ENCODE results near the gene WAS. TPM values are rescaled to one million over a fixed set of nuclear protein-coding genes. Genes with fewer than 3 reads are reported as not detected.

WAS gene
- total and polyA plus RNA-seq, 2 experiments from 2014 or later: 0.32 to 0.56 TPM

DNA sequence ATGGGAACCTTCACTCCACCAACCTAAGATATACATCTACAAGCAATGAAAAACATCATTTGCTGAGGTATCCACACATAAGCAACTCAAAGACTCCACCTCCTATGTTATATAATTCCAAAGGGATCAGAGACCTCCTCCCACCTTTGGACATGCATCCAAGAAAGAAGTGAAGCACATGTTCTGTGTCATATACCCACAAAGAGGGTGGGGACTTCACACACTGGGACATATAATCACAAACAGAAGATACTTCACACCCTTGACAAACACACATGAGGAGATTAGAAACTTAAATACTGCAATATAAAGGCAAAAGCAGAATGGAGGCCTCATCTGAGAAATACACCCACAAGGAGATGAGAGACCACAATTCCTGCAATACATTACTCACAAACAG, 38.3 kb downstream of the WAS start:
- Histone ChIP-seq H3K36me3 (ENCODE audit: insufficient read depth) (no peaks in the 10 kb centered on the region), H3K4me3 (no peak overlapping the region), H3K79me2 (replicated peaks; ENCODE audit: insufficient read depth) (no peaks in the 10 kb centered on the region), H3F3A (replicated peaks; ENCODE audit: low read depth) (no peaks in the 10 kb centered on the region), H2AFZ (no peak overlapping the region), H3K4me2 (no peak overlapping the region), H4K20me1 (replicated peaks; ENCODE audit: insufficient read depth) (no peaks in the 10 kb centered on the region), H3K27ac (ENCODE audit: low read depth) (no peak overlapping the region), H3K9me2 (ENCODE audit: insufficient read depth) (no peaks in the 10 kb centered on the region), H3K4me1 (ENCODE audit: insufficient read depth) (no peaks in the 10 kb centered on the region), H3K27me3 (ENCODE audit: insufficient read depth) (no peaks in the 10 kb centered on the region)
- no peaks in the 10 kb centered on the region for H3K4me1 Mint-ChIP-seq
- H3K36me3 Mint-ChIP-seq (ENCODE audit: low read depth): no peaks in the 10 kb centered on the region
- ATAC-seq (no peak), DNase-seq (ENCODE audit: low spot score) (no peak)
- H3K27me3 Mint-ChIP-seq (ENCODE audit: insufficient read depth, low read depth, poor library complexity): no peaks in the 10 kb centered on the region
- H3K9me3 Mint-ChIP-seq: no peaks in the 10 kb centered on the region
- H3K4me3 Mint-ChIP-seq: no peak overlapping the region
- TF ChIP-seq ZNF114 (CRISPR knock-in tag; IDR thresholded peaks at IDR 0.05) (no peak), POLR2AphosphoS5 (IDR thresholded peaks at IDR 0.05; ENCODE audit: low read depth) (no peak), NANOG (IDR thresholded peaks at IDR 0.05; ENCODE audit: borderline replicate concordance) (no peak), EZH2phosphoT487 (IDR thresholded peaks at IDR 0.05; ENCODE audit: unreplicated experiment) (no peak), STAT1 (IDR thresholded peaks at IDR 0.05; ENCODE audit: unreplicated experiment) (no peak)
- TF ChIP-seq, protein P1, sequence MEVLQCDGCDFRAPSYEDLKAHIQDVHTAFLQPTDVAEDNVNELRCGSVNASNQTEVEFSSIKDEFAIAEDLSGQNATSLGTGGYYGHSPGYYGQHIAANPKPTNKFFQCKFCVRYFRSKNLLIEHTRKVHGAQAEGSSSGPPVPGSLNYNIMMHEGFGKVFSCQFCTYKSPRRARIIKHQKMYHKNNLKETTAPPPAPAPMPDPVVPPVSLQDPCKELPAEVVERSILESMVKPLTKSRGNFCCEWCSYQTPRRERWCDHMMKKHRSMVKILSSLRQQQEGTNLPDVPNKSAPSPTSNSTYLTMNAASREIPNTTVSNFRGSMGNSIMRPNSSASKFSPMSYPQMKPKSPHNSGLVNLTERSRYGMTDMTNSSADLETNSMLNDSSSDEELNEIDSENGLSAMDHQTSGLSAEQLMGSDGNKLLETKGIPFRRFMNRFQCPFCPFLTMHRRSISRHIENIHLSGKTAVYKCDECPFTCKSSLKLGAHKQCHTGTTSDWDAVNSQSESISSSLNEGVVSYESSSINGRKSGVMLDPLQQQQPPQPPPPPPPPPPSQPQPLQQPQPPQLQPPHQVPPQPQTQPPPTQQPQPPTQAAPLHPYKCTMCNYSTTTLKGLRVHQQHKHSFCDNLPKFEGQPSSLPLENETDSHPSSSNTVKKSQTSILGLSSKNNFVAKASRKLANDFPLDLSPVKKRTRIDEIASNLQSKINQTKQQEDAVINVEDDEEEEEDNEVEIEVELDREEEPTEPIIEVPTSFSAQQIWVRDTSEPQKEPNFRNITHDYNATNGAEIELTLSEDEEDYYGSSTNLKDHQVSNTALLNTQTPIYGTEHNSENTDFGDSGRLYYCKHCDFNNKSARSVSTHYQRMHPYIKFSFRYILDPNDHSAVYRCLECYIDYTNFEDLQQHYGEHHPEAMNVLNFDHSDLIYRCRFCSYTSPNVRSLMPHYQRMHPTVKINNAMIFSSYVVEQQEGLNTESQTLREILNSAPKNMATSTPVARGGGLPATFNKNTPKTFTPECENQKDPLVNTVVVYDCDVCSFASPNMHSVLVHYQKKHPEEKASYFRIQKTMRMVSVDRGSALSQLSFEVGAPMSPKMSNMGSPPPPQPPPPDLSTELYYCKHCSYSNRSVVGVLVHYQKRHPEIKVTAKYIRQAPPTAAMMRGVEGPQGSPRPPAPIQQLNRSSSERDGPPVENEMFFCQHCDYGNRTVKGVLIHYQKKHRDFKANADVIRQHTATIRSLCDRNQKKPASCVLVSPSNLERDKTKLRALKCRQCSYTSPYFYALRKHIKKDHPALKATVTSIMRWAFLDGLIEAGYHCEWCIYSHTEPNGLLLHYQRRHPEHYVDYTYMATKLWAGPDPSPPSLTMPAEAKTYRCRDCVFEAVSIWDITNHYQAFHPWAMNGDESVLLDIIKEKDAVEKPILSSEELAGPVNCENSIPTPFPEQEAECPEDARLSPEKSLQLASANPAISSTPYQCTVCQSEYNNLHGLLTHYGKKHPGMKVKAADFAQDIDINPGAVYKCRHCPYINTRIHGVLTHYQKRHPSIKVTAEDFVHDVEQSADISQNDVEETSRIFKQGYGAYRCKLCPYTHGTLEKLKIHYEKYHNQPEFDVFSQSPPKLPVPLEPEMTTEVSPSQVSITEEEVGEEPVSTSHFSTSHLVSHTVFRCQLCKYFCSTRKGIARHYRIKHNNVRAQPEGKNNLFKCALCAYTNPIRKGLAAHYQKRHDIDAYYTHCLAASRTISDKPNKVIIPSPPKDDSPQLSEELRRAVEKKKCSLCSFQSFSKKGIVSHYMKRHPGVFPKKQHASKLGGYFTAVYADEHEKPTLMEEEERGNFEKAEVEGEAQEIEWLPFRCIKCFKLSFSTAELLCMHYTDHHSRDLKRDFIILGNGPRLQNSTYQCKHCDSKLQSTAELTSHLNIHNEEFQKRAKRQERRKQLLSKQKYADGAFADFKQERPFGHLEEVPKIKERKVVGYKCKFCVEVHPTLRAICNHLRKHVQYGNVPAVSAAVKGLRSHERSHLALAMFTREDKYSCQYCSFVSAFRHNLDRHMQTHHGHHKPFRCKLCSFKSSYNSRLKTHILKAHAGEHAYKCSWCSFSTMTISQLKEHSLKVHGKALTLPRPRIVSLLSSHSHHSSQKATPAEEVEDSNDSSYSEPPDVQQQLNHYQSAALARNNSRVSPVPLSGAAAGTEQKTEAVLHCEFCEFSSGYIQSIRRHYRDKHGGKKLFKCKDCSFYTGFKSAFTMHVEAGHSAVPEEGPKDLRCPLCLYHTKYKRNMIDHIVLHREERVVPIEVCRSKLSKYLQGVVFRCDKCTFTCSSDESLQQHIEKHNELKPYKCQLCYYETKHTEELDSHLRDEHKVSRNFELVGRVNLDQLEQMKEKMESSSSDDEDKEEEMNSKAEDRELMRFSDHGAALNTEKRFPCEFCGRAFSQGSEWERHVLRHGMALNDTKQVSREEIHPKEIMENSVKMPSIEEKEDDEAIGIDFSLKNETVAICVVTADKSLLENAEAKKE (CRISPR knock-in tag; IDR thresholded peaks at IDR 0.05): no peak
- TF ChIP-seq, protein P2, sequence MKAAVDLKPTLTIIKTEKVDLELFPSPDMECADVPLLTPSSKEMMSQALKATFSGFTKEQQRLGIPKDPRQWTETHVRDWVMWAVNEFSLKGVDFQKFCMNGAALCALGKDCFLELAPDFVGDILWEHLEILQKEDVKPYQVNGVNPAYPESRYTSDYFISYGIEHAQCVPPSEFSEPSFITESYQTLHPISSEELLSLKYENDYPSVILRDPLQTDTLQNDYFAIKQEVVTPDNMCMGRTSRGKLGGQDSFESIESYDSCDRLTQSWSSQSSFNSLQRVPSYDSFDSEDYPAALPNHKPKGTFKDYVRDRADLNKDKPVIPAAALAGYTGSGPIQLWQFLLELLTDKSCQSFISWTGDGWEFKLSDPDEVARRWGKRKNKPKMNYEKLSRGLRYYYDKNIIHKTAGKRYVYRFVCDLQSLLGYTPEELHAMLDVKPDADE (IDR thresholded peaks at IDR 0.05): no peak
- TF ChIP-seq, protein P3, sequence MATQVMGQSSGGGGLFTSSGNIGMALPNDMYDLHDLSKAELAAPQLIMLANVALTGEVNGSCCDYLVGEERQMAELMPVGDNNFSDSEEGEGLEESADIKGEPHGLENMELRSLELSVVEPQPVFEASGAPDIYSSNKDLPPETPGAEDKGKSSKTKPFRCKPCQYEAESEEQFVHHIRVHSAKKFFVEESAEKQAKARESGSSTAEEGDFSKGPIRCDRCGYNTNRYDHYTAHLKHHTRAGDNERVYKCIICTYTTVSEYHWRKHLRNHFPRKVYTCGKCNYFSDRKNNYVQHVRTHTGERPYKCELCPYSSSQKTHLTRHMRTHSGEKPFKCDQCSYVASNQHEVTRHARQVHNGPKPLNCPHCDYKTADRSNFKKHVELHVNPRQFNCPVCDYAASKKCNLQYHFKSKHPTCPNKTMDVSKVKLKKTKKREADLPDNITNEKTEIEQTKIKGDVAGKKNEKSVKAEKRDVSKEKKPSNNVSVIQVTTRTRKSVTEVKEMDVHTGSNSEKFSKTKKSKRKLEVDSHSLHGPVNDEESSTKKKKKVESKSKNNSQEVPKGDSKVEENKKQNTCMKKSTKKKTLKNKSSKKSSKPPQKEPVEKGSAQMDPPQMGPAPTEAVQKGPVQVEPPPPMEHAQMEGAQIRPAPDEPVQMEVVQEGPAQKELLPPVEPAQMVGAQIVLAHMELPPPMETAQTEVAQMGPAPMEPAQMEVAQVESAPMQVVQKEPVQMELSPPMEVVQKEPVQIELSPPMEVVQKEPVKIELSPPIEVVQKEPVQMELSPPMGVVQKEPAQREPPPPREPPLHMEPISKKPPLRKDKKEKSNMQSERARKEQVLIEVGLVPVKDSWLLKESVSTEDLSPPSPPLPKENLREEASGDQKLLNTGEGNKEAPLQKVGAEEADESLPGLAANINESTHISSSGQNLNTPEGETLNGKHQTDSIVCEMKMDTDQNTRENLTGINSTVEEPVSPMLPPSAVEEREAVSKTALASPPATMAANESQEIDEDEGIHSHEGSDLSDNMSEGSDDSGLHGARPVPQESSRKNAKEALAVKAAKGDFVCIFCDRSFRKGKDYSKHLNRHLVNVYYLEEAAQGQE (IDR thresholded peaks at IDR 0.05; ENCODE audit: unreplicated experiment): no peak
- TF ChIP-seq, protein P4, sequence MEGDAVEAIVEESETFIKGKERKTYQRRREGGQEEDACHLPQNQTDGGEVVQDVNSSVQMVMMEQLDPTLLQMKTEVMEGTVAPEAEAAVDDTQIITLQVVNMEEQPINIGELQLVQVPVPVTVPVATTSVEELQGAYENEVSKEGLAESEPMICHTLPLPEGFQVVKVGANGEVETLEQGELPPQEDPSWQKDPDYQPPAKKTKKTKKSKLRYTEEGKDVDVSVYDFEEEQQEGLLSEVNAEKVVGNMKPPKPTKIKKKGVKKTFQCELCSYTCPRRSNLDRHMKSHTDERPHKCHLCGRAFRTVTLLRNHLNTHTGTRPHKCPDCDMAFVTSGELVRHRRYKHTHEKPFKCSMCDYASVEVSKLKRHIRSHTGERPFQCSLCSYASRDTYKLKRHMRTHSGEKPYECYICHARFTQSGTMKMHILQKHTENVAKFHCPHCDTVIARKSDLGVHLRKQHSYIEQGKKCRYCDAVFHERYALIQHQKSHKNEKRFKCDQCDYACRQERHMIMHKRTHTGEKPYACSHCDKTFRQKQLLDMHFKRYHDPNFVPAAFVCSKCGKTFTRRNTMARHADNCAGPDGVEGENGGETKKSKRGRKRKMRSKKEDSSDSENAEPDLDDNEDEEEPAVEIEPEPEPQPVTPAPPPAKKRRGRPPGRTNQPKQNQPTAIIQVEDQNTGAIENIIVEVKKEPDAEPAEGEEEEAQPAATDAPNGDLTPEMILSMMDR (conservative IDR thresholded peaks at IDR 0.05; ENCODE audit: low read depth in 2 of 2): no peak
- no peak overlapping the region for H3K27ac Mint-ChIP-seq
